ENCODE measurements around the gene EXT2. TPM values are rescaled to one million over a fixed set of nuclear protein-coding genes. Genes with fewer than 3 reads are reported as not detected.

Gene EXT2
- total and polyA plus RNA-seq, 2 experiments from 2014 or later = 71.5 to 107 TPM

DNA sequence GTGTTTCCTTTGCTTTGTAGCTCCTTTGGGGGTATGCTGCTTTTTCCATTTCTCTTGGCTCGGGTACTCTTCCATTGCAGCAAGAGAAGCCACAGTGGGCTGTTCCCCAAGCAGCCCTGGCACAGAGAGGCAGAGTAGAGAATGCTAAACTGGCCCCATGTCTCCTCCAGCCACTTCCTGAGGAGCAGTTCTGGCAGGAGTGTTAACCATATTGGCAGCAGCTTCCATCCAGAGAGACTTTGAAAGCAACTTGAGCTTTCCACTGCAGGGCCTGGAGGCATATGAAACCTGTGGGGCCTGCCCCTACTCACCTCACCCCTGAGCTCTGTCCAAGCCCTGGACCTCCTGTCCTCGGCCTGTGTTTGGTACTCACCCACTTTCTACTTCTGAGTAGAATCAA, 152.6 kb downstream of the EXT2 start:
- Histone ChIP-seq H3K4me2 (no peak overlapping the region), H3K4me1 (ENCODE audit: insufficient read depth) (peaks cover 15% of the 10 kb centered on the region), H3K36me3 (replicated peaks; ENCODE audit: insufficient read depth, low read depth) (peaks cover 3% of the 10 kb centered on the region), H3K27me3 (no peaks in the 10 kb centered on the region), H3K27ac (no peak overlapping the region), H4K20me1 (ENCODE audit: insufficient read depth, poor library complexity, severe bottlenecking) (no peaks in the 10 kb centered on the region), H3K9me3 (ENCODE audit: low read depth) (peaks cover 6% of the 10 kb centered on the region), H2AFZ (no peak overlapping the region), H3K4me3 (no peak overlapping the region), H3K79me2 (no peaks in the 10 kb centered on the region), H3K9me2 (replicated peaks; ENCODE audit: insufficient read depth) (no peaks in the 10 kb centered on the region)
- TF ChIP-seq, protein P1, sequence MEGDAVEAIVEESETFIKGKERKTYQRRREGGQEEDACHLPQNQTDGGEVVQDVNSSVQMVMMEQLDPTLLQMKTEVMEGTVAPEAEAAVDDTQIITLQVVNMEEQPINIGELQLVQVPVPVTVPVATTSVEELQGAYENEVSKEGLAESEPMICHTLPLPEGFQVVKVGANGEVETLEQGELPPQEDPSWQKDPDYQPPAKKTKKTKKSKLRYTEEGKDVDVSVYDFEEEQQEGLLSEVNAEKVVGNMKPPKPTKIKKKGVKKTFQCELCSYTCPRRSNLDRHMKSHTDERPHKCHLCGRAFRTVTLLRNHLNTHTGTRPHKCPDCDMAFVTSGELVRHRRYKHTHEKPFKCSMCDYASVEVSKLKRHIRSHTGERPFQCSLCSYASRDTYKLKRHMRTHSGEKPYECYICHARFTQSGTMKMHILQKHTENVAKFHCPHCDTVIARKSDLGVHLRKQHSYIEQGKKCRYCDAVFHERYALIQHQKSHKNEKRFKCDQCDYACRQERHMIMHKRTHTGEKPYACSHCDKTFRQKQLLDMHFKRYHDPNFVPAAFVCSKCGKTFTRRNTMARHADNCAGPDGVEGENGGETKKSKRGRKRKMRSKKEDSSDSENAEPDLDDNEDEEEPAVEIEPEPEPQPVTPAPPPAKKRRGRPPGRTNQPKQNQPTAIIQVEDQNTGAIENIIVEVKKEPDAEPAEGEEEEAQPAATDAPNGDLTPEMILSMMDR (IDR thresholded peaks at IDR 0.05; ENCODE audit: poor library complexity) = no peak
- no peak for DNase-seq (ENCODE audit: low spot score)
- WGBS (ENCODE audit: low lambda C conversion rate, missing lambda C conversion rate) = 97% methylated on average over 2 of the region's 2 CpGs

DNA sequence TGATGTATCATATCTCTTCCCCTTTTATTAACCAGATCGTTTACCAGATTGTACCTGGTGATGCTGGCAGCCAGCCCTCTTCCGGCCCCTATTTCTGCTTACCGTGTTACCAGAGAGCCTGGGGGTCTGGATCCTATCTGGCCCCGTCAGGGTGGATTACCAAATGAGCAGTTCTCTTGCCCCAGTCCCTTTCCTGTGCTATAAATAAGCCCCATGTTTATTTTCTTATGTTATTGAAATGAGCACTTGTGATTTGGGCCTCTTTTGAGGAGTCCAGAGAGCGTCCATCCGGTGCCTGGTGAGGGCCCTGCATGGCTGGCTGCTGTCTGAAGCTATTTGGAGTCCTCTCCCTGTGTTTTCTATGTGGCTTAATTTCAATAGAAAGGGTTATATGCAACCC, 154.9 kb downstream of the EXT2 start:
- no peak overlapping the region for H3K27ac ChIP-seq
- H3K4me3 ChIP-seq = no peak overlapping the region
- H3K79me2 ChIP-seq = no peaks in the 10 kb centered on the region
- H3K4me1 ChIP-seq (ENCODE audit: insufficient read depth) = no peaks in the 10 kb centered on the region
- DNase-seq (ENCODE audit: low spot score) = no peak
- H2AFZ ChIP-seq = no peak overlapping the region
- H3K4me2 ChIP-seq = no peak overlapping the region
- peaks cover 3% of the 10 kb centered on the region for H3K36me3 ChIP-seq (replicated peaks; ENCODE audit: insufficient read depth, low read depth)
- H3K9me2 ChIP-seq (replicated peaks; ENCODE audit: insufficient read depth) = no peaks in the 10 kb centered on the region
- no peaks in the 10 kb centered on the region for H4K20me1 ChIP-seq (ENCODE audit: insufficient read depth, poor library complexity, severe bottlenecking)
- TF ChIP-seq, protein P1 (IDR thresholded peaks at IDR 0.05; ENCODE audit: poor library complexity) = no peak
- no peak for TF ChIP-seq EZH2 (IDR thresholded peaks at IDR 0.05; ENCODE audit: borderline replicate concordance)
- TF ChIP-seq EZH2phosphoT487 (IDR thresholded peaks at IDR 0.05; ENCODE audit: low read depth, severe bottlenecking, unreplicated experiment) = no peak
- WGBS (ENCODE audit: low lambda C conversion rate, missing lambda C conversion rate) = 64% methylated on average over 6 of the region's 6 CpGs
- peaks cover 12% of the 10 kb centered on the region for H3K9me3 ChIP-seq (ENCODE audit: low read depth)
- H3K27me3 ChIP-seq = no peaks in the 10 kb centered on the region

DNA sequence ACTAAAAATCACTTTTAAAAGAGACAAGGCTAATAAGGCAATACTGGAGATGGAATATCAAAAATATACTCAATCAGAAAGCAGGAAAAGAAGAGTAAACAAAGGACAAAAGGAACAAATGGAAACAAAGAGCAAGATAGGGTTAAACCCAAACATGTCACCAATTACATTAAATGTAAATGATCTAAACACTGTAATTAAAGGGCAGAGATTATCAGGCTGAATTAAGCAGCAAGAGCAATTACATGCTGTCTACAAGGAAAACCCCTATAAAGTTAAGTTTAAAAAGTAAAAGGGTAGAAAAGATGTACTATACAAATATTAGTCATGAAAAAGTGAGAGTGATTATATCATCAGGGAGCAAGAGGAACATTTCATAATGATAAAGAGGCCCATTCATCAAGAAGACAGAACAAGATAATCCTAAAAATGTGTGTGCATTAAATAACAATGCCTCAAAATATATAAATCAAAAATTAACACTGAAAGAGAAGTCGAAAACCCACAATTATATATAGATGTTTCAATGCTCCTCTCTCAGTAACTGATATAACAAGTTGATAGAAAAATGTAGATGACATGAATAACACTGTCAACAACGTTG, 157.6 kb downstream of the EXT2 start:
- no peak overlapping the region for H3K27ac ChIP-seq
- no peak overlapping the region for H3K4me3 ChIP-seq
- no peak overlapping the region for H2AFZ ChIP-seq
- TF ChIP-seq, protein P1 (IDR thresholded peaks at IDR 0.05; ENCODE audit: poor library complexity) = no peak
- TF ChIP-seq EZH2phosphoT487 (IDR thresholded peaks at IDR 0.05; ENCODE audit: low read depth, severe bottlenecking, unreplicated experiment) = no peak
- no peak for TF ChIP-seq EZH2 (IDR thresholded peaks at IDR 0.05; ENCODE audit: borderline replicate concordance)
- DNase-seq (ENCODE audit: low spot score) = no peak
- no peaks in the 10 kb centered on the region for H3K9me2 ChIP-seq (replicated peaks; ENCODE audit: insufficient read depth)
- H3K79me2 ChIP-seq = no peaks in the 10 kb centered on the region
- no peaks in the 10 kb centered on the region for H3K4me1 ChIP-seq (ENCODE audit: insufficient read depth)
- H3K27me3 ChIP-seq = no peaks in the 10 kb centered on the region
- peaks cover 3% of the 10 kb centered on the region for H3K36me3 ChIP-seq (replicated peaks; ENCODE audit: insufficient read depth, low read depth)
- WGBS (ENCODE audit: low lambda C conversion rate, missing lambda C conversion rate) = 100% methylated on average over 2 of the region's 2 CpGs
- no peaks in the 10 kb centered on the region for H4K20me1 ChIP-seq (ENCODE audit: insufficient read depth, poor library complexity, severe bottlenecking)
- peaks cover 12% of the 10 kb centered on the region for H3K9me3 ChIP-seq (ENCODE audit: low read depth)
- H3K4me2 ChIP-seq = no peak overlapping the region

All from hepatocyte (in vitro differentiated cells).